ENCODE results near the gene PER2.

PER2 gene

DNA sequence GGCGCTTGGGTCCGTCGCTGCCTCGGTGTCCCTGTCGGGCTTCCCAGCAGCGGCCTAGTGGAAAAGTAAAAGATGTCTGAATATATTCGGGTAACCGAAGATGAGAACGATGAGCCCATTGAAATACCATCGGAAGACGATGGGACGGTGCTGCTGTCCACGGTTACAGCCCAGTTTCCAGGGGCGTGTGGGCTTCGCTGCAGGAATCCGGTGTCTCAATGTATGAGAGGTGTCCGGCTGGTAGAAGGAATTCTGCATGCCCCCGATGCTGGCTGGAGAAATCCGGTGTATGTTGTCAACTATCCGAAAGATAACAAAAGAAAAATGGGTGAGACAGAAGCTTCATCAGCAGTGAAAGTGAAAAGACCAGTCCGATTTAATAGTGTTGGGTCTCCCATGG, 56.6 kb downstream of the PER2 start:
- in situ Hi-C loops (cut with MboI; ENCODE audit: low sequenced_read_pairs): no loop called here

DNA sequence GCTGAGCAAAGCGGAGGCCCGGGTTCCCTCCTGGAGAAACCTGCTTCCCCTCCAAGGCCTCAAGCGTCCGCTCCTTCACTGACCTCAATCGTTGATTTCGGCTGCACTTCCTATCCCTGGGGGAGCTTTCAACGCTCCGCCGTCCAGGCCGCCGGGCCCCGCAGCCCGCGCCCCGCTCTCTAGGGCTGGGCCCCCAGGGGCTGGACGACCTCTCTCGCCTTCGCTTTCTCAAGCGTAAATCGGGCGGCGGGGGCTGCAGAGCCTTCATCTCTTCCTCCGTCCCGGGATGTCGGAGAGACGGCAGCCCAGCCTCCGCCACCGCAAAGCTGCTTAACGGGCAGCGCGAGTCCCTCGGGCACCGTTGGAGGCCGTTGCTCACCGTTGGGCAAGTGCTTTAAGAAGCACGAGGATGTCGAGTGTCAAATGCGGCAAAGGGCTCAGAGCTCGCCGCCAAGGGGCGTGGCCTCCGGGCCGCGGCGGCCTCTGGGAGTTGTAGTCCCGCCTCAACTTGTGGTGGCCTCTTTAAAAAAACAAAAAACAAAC, 57.1 kb downstream of the PER2 start:
- in situ Hi-C loops (cut with MboI; ENCODE audit: low sequenced_read_pairs): no loop called here

DNA sequence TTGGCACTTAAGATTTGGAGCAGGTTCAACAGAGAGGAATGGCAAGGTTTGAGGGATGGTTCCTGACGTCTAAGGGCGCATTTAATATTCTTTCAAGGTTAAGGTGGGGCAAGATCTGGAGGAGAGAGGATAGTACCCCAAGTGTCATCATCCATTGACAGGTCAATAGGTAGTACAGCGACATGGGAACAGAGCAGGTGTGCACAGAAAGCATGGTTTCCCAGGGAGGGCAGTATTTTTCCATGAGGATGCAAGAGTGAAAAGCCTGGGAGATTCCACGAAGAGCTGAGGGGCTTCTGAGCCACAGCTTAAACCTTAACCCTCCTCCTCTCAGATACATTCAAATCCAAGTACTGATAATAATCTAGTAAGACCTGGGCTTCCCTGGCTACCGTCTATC, 57.7 kb downstream of the PER2 start:
- in situ Hi-C loops (cut with MboI; ENCODE audit: low sequenced_read_pairs): no loop called here

- in situ Hi-C loops (cut with MboI; ENCODE audit: low sequenced_read_pairs): no loop called here
These were observed 59.7 kb downstream of the PER2 start for GRCh38 chr2:238228700-238229099.

- in situ Hi-C loops (cut with MboI; ENCODE audit: low sequenced_read_pairs): no loop called here
These were observed 60.8 kb downstream of the PER2 start for GRCh38 chr2:238227587-238228032.

DNA sequence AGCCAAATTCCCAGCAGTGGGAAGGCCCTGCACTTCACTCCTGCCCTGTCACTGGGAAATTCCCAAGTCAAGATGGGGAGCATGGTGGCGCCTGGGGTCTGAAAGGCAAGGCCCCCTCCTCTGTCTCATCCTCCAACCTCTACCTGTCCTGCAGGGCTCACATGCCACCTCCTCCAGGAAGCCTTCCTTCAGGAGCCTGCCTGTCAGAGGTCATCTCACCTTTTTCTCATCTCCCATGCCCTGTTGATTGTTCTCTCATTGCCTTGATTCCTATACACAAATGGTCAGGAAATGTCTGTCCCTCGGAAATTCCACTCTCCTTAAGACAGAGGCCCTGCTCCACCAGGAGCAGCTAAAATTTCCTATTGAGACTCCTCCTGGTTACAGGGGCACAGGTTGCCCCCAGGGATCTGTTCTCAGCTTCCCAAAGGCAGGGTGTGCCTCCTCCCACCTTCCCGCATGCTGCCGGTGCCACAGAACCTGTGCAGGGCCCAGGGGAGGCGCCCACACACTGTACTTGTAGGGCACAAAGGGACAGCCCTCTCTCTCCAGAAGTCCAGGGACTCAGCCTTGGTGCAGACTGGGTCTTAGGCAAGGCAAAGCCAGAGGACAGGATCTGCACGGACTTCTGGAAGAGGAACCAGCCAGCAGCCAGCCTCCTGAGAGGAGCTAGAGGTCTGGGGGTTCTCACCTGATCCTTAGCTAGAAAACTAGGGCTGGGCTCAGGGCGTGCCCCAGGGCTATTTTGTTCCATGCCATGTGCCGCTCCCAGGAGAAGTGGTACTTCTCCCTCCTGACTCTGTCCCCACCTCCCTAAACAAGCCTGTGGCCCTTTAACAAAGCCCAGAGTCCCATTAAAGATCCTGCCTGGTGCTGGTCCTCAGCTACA, 61.5 kb downstream of the PER2 start:
- in situ Hi-C loops (cut with MboI; ENCODE audit: low sequenced_read_pairs): no loop called here

- in situ Hi-C loops (cut with MboI; ENCODE audit: low sequenced_read_pairs): no loop called here
These were observed 62.3 kb downstream of the PER2 start for GRCh38 chr2:238225911-238226697.

GRCh38 chr2:238225121-238225520, 63.3 kb downstream of the PER2 start:
- in situ Hi-C loops (cut with MboI; ENCODE audit: low sequenced_read_pairs): no loop called here

DNA sequence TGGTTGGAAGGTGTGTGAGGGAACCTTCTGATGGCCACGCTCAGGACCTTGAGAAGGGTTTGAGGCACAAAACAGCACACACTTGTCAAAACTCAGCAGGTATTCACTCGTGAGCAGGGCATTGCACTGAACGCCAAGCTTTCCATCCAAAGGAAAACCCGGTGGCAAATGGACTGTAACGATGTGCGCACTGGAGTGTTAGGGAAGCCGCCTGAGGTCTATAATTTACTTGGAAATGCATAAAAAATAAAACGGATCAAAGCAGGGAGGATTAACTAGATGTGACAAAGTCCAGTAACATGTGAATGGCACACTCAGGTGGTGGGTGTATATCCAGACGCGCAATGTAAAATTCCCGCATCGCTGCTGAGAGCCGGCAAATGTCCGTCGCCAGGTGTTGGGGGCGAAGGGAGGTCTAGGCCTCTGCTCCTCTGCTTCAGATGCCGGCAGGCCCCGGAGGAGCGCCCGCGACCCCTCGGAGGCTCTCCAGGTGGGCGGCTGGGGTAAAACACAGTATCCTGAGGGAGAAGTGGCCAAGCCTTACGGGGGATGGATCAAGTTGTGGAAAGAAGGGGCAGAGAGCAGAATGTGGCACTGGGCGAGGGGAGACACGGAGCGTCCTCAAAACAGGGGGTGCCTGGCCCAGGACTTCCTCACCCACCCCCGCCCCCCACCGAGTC, 63.9 kb downstream of the PER2 start:
- in situ Hi-C loops (cut with MboI; ENCODE audit: low sequenced_read_pairs): no loop called here

GRCh38 chr2:238220892-238221521, 67.4 kb downstream of the PER2 start:
- in situ Hi-C loops (cut with MboI; ENCODE audit: low sequenced_read_pairs): no loop called here

DNA sequence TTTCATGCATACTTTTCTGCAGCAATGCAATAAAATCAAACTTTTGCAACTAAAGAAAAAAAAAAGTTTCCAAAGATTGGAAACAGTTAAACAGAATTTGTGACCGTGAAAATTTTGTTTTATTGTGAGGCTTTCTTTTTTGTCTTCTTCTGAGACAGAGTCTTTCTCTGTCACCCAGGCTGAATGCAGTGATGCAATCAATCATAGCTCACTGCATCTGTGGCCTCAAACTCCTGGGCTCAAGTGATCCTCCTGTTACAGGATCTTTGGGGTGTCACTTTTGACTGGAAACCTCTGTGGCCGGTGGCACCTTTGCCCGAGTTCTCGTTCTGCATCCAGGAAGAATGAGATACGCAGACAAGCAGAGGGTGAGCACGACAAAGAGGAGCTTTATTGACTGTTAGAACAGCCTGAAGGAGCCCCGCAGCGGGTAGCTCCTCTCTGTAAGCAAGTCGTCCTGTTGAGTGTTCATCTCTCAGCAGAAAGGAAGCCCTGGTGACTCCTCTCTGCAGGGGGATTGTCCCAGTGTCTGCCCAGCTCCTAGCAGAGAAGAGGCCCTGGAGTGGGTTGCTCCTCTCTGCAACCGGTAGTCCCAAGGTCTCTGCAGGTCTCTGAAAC, 68.0 kb downstream of the PER2 start:
- in situ Hi-C loops (cut with MboI; ENCODE audit: low sequenced_read_pairs): no loop called here

- in situ Hi-C loops (cut with MboI; ENCODE audit: low sequenced_read_pairs): no loop called here
These were observed 71.7 kb downstream of the PER2 start for GRCh38 chr2:238216651-238217184.

DNA sequence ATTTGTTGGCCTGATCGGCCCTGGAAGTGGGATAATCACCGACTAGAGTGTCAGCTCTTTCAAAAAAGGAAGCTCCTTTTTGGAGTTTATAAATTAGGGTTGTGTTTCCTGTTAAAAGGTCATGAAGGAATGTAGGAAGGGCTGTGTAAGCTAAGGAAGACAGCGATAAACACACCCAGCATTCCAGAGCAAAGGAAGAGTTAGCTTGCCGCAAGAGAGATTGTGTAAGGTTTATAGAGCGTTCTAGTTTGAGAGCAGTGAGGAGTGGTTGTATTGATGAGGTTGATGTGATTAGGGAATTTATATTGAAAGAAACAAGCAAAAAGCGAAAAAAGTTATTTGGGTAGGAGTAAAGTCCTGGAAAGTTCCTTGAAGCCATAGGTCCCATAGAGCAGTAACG, 81.4 kb downstream of the PER2 start:
- in situ Hi-C loops (cut with MboI; ENCODE audit: low sequenced_read_pairs): no loop called here

- in situ Hi-C loops (cut with MboI; ENCODE audit: low sequenced_read_pairs): no loop called here
These were observed 84.3 kb downstream of the PER2 start for GRCh38 chr2:238203973-238204683.

DNA sequence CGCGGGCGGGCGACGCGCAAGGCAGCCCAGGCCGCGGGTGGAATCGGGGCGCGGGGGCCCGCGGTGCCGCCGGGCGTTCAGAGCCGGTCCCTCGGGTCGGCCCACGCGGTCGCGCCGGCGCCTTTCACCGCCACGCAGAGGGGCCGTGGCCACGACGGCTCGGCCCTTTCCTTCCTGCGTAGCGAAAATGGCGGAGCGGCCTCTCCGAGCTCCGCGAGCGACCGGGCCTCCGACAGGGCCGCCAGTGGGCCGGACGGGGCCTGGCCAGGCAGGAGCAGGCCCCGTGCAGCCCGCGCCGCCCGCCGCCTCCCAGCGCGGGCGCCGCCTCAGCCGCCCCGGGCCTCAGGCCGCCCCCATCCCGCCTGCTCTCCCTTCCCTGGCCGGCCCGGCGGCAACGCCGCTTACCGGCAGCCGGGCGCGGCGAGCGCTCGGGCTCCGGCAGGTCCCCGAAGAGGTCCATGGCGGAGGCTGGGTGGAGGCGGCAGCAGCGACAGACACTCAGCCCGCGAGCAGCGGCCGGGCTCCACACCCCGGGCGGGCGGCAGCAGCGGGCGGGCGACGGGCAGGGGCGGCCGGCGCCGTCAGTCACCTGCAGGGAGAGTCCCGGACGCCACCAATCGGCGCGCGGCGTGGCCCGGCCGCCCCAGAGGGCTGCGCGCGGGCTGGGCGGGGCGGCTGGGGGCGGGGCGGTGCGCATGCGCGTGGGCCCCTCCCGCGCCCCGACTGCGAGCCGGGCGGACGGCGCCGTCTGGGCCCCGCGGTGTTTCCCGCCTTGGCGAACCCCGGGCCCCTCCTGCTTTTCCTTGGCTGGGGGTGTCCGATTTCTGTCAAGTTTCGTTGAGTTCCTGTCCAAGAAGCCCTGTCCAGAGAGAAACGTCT, 85.1 kb downstream of the PER2 start, which contains the start of gene ILKAP:
Gene ILKAP (minus strand): TSS at position 602 of the 879 bp plus-strand sequence. CDS start 142 bp downstream, at position 460.
- in situ Hi-C loops (cut with MboI; ENCODE audit: low sequenced_read_pairs): no loop called here

DNA sequence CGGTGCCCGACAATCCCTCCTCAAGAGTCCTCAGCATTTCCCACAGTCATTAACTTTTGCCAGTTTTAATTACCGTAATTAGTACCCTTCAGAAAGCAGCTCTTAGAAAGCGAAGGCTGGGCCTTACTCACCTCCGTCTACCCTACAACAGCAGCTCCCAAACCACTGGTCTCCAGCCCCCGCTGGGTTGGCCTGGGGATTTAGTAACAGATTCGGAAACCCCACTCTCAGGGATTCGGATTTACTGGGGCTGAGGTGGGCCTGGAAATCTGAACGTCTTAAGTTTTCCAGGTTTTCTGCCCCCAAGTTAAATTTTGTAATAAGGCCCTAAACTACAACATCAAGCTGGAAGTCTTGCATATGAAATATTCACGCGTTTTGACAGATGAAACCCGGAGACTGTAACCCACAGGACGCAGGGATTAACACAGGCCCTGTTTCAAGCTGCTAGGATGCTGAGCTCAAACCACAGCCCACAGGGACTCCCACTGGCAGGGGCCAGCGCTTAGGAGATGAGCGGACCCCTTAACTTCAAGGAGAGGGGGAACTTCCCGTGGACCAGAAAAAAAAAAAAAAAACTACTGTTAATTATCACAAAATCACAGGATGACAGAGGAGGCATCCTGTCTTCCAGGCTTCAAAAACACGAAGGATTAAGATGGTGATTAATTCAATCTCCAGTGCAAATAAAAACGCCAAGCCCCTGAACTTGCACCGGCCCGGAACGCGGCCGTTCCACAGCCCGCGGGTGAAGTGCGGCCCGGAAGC, 85.9 kb downstream of the PER2 start:
- in situ Hi-C loops (cut with MboI; ENCODE audit: low sequenced_read_pairs): no loop called here
